ENCODE measurements around the gene MTHFD1L. TPM values are rescaled to one million over a fixed set of nuclear protein-coding genes. Genes with fewer than 3 reads are reported as not detected.
"Not testable (repeated sequence)": the region's sequence is repeated elsewhere in the genome, so short reads cannot be mapped to it uniquely, and the experiment has no call there.

MTHFD1L gene
- total RNA-seq, 2 experiments from 2014 or later: 115 to 119 TPM

GRCh38 chr6:151070631-151071051 lies 205.1 kb downstream of the MTHFD1L start:
- Mint-ChIP-seq H3K4me1 (ENCODE audit: low read depth) (no peaks in the 10 kb centered on the region), H3K4me3 (no peak overlapping the region), H3K27ac (no peak overlapping the region), H3K27me3 (no peaks in the 10 kb centered on the region), H3K9me3 (no peaks in the 10 kb centered on the region), H3K36me3 (peaks cover 54% of the 10 kb centered on the region)
- DNase-seq: no peak
- POLR2A ChIA-PET: no interaction called here
- intact Hi-C loops (cut with micrococcal nuclease): no loop called here
- CTCF ChIA-PET: no interaction called here

DNA sequence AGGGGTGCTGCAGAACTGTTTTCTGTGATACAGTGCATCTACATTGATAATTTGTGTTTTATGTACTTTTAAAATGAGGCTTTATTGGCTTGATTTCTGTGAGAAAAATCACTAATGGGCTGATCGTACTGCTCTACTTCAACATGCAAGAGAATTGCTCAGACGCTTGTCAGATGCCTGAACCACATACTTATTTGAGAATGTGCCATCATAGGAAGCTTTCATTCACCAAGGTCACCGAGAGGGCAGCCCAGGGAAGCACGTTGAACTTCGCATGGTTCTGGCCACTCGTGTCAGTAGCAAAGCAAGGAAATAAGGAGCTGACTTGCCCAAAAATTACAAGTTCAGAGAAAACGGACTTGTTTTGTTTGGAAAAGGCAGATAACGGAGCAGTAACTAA lies 205.8 kb downstream of the MTHFD1L start:
- no peak overlapping the region for H3K27ac Mint-ChIP-seq
- intact Hi-C loops (cut with micrococcal nuclease): no loop called here
- no peak for DNase-seq
- no peaks in the 10 kb centered on the region for H3K9me3 Mint-ChIP-seq
- no peak overlapping the region for H3K4me3 Mint-ChIP-seq
- ChIA-PET POLR2A (no interaction called here), CTCF (interaction anchor here (1.4 kb wide), 1 partner anchor 253 kb away, joined by 4 read pairs; no protein-coding TSS in a partner anchor)
- no peaks in the 10 kb centered on the region for H3K27me3 Mint-ChIP-seq
- no peaks in the 10 kb centered on the region for H3K4me1 Mint-ChIP-seq (ENCODE audit: low read depth)
- H3K36me3 Mint-ChIP-seq: peaks cover 54% of the 10 kb centered on the region

GRCh38 chr6:151073146-151073545 lies 207.6 kb downstream of the MTHFD1L start:
- H3K4me3 Mint-ChIP-seq: no peak overlapping the region

DNA sequence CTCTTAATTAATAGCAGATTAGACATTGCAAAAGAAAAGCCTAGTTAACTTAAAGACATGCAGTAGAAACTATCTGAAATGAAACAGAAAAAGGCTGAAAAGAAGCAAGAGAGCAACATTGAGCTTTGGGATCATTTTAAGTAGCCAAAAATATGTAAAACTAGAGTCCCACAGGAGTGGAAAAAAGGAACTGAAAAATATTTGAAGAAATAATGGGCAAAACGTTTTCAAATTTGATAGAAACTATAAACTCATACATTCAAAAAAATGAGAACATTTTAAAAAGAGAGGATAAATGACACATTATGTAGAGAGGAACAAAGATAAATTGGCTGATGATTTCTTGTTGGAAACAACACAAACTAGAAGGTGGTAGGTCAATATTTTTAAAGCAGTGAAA lies 208.2 kb downstream of the MTHFD1L start:
- peaks cover 3% of the 10 kb centered on the region for H3K9me3 Mint-ChIP-seq
- peaks cover 49% of the 10 kb centered on the region for H3K36me3 Mint-ChIP-seq
- no peaks in the 10 kb centered on the region for H3K4me1 Mint-ChIP-seq (ENCODE audit: low read depth)
- ChIA-PET CTCF (interaction anchor here (1.2 kb wide), 1 partner anchor 251 kb away, joined by 4 read pairs; no protein-coding TSS in a partner anchor), POLR2A (no interaction called here)
- H3K4me3 Mint-ChIP-seq: no peak overlapping the region
- H3K27ac Mint-ChIP-seq: no peak overlapping the region
- intact Hi-C loops (cut with micrococcal nuclease): no loop called here
- no peak for DNase-seq
- H3K27me3 Mint-ChIP-seq: no peaks in the 10 kb centered on the region

More at GRCh38 chr6:151073146-151073545, 207.6 kb downstream of the MTHFD1L start:
- peaks cover 51% of the 10 kb centered on the region for H3K36me3 Mint-ChIP-seq
- intact Hi-C loops (cut with micrococcal nuclease): no loop called here
- peaks cover 3% of the 10 kb centered on the region for H3K9me3 Mint-ChIP-seq
- no peak overlapping the region for H3K27ac Mint-ChIP-seq
- ChIA-PET POLR2A (no interaction called here), CTCF (no interaction called here)
- no peak for DNase-seq
- no peaks in the 10 kb centered on the region for H3K4me1 Mint-ChIP-seq (ENCODE audit: low read depth)
- no peaks in the 10 kb centered on the region for H3K27me3 Mint-ChIP-seq

- Mint-ChIP-seq H3K4me1 (ENCODE audit: low read depth) (no peaks in the 10 kb centered on the region), H3K9me3 (peaks cover 3% of the 10 kb centered on the region), H3K36me3 (peaks cover 45% of the 10 kb centered on the region), H3K27me3 (no peaks in the 10 kb centered on the region), H3K4me3 (no peak overlapping the region), H3K27ac (no peak overlapping the region)
- intact Hi-C loops (cut with micrococcal nuclease): no loop called here
- ChIA-PET POLR2A (no interaction called here), CTCF (no interaction called here)
- DNase-seq: no peak
These were observed 209.5 kb downstream of the MTHFD1L start for GRCh38 chr6:151075005-151075404.

DNA sequence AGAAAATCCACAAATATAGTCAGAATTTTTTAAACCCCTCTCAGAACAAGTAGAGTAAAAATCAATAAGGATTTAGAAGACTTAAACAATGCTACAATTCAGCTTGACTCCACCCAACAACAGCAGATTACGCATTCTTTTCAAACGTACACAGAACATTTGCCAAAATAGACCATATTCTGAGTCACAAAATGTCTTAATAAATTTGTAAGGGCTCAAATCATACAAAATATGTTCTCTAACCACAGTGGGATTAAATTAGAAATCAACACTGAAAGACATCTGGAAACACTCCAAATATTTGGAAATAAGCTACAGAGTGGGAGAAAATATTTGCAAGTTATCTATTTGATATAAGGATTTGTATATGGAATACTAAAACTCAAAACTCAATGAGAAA lies 210.0 kb downstream of the MTHFD1L start:
- Mint-ChIP-seq H3K36me3 (peaks cover 42% of the 10 kb centered on the region), H3K27ac (no peak overlapping the region), H3K27me3 (no peaks in the 10 kb centered on the region), H3K4me1 (ENCODE audit: low read depth) (no peaks in the 10 kb centered on the region), H3K4me3 (no peak overlapping the region), H3K9me3 (peaks cover 3% of the 10 kb centered on the region)
- ChIA-PET POLR2A (no interaction called here), CTCF (no interaction called here)
- intact Hi-C loops (cut with micrococcal nuclease): no loop called here
- DNase-seq: no peak

DNA sequence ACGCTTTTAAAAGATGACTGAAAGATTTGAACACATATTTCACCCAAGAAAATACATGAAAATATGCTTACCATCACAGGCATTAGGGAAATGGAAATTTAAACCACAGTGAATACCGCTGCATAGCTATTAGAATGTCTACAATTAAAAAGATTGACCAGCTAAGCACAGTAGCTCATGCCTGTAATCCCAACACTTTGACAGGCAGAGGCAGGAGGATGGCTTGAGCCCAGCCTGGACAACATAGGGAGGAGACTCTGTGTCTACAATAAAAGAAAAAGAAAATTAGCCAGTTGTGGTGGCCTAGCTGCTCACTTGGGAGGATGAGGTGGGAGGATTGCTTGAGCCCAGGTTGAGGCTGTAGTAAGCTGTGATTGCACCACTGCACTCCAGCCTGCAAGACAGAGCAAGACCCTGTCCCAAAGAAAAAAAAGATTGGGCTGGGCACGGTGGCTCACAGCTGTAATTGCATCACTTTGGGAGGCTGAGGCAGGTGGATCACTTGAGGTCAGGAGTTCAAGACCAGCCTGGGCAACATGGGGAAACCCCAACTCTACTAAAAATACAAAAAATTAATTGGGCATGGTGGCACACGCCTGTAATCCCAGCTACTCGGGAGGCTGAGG lies 210.5 kb downstream of the MTHFD1L start:
- Mint-ChIP-seq H3K27ac (no peak overlapping the region), H3K36me3 (peaks cover 40% of the 10 kb centered on the region)

GRCh38 chr6:151078655-151079054 lies 213.2 kb downstream of the MTHFD1L start:
- POLR2A ChIA-PET: interaction anchor here (0.7 kb wide), 1 partner anchor 709 kb away, joined by 3 read pairs; no protein-coding TSS in a partner anchor
- Mint-ChIP-seq H3K36me3 (peaks cover 25% of the 10 kb centered on the region), H3K9me3 (peaks cover 3% of the 10 kb centered on the region), H3K4me3 (no peak overlapping the region), H3K4me1 (ENCODE audit: low read depth) (no peaks in the 10 kb centered on the region), H3K27ac (no peak overlapping the region), H3K27me3 (no peaks in the 10 kb centered on the region)
- DNase-seq: no peak
- CTCF ChIA-PET: interaction anchor here (0.8 kb wide), 1 partner anchor 246 kb away, joined by 3 read pairs; no protein-coding TSS in a partner anchor
- intact Hi-C loops (cut with micrococcal nuclease): no loop called here

More for the DNA sequence above, 210.5 kb downstream of the MTHFD1L start:
- no peaks in the 10 kb centered on the region for H3K4me1 Mint-ChIP-seq (ENCODE audit: low read depth)
- no peak overlapping the region for H3K4me3 Mint-ChIP-seq
- DNase-seq: no peak
- H3K27me3 Mint-ChIP-seq: no peaks in the 10 kb centered on the region
- intact Hi-C loops (cut with micrococcal nuclease): no loop called here
- H3K9me3 Mint-ChIP-seq: peaks cover 3% of the 10 kb centered on the region
- POLR2A ChIA-PET: no interaction called here
- CTCF ChIA-PET: no interaction called here

DNA sequence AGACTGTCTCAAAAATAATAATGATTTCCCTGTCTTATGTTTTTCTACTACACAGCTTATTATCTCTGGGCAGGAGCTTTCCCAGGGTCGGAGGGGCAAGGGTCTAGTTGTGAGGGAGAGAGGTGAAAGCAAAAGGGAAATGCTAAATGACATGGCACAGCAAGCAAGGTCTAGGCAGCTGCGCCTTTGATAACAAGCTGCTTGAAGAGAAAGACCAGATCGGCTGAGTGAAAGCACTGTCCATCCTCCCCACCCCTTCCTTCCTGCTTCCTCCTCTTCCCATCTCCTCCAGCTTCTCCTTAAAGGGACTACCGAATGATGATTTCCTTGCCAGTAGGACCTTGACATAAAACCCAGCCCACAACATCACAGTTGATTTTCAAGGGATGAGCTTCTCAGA lies 216.2 kb downstream of the MTHFD1L start:
- ChIA-PET POLR2A (no interaction called here), CTCF (interaction anchor here (0.7 to 1.8 kb wide), 2 partner anchors 51 to 243 kb away, joined by 6 to 9 read pairs; no protein-coding TSS in a partner anchor)
- Mint-ChIP-seq H3K4me3 (no peak overlapping the region), H3K27ac (no peak overlapping the region), H3K4me1 (ENCODE audit: low read depth) (no peaks in the 10 kb centered on the region), H3K27me3 (no peaks in the 10 kb centered on the region), H3K36me3 (peaks cover 14% of the 10 kb centered on the region), H3K9me3 (peaks cover 3% of the 10 kb centered on the region)
- intact Hi-C loops (cut with micrococcal nuclease): no loop called here
- DNase-seq: no peak

- intact Hi-C loops (cut with micrococcal nuclease): no loop called here
- Mint-ChIP-seq H3K36me3 (peaks cover 12% of the 10 kb centered on the region), H3K27me3 (no peaks in the 10 kb centered on the region), H3K27ac (no peak overlapping the region), H3K4me3 (no peak overlapping the region), H3K4me1 (ENCODE audit: low read depth) (no peaks in the 10 kb centered on the region), H3K9me3 (peaks cover under 1% of the 10 kb centered on the region)
- ChIA-PET POLR2A (no interaction called here), CTCF (interaction anchor here (0.7 to 1.8 kb wide), 2 partner anchors 50 to 242 kb away, joined by 6 to 9 read pairs; no protein-coding TSS in a partner anchor)
- no peak for DNase-seq
These were observed 216.6 kb downstream of the MTHFD1L start for GRCh38 chr6:151082079-151082478.

GRCh38 chr6:151084275-151084674 lies 218.8 kb downstream of the MTHFD1L start:
- no peaks in the 10 kb centered on the region for H3K4me1 Mint-ChIP-seq (ENCODE audit: low read depth)
- POLR2A ChIA-PET: no interaction called here
- H3K27ac Mint-ChIP-seq: no peak overlapping the region
- intact Hi-C loops (cut with micrococcal nuclease): no loop called here
- H3K4me3 Mint-ChIP-seq: no peak overlapping the region
- peaks cover 10% of the 10 kb centered on the region for H3K36me3 Mint-ChIP-seq
- CTCF ChIA-PET: no interaction called here
- no peaks in the 10 kb centered on the region for H3K27me3 Mint-ChIP-seq
- H3K9me3 Mint-ChIP-seq: no peaks in the 10 kb centered on the region
- no peak for DNase-seq

GRCh38 chr6:151087055-151087454 lies 221.6 kb downstream of the MTHFD1L start:
- CTCF ChIA-PET: interaction anchor here (1.3 kb wide), 1 partner anchor 73 kb away, joined by 4 read pairs; no protein-coding TSS in a partner anchor
- H3K27ac Mint-ChIP-seq; H3K9me3 Mint-ChIP-seq; intact Hi-C loops (cut with micrococcal nuclease); H3K4me1 Mint-ChIP-seq (ENCODE audit: low read depth); POLR2A ChIA-PET; DNase-seq; H3K4me3 Mint-ChIP-seq; H3K27me3 Mint-ChIP-seq: not testable (repeated sequence)
- H3K36me3 Mint-ChIP-seq: peaks cover 27% of the 10 kb centered on the region
